ENCODE measurements around the gene PKIB. TPM values are rescaled to one million over a fixed set of nuclear protein-coding genes. Genes with fewer than 3 reads are reported as not detected.

The PKIB gene
- total RNA-seq, 2 donors from 2014 or later, result 1.2 TPM; not detected in 1

- H3K9me3 ChIP-seq (ENCODE audit: control insufficient read depth, low read length, poor library complexity, severe bottlenecking), result no peaks in the 10 kb centered on the region
- DNase-seq (no peak), ATAC-seq (no peak)
- Mint-ChIP-seq H3K36me3 (ENCODE audit: low read depth) (no peaks in the 10 kb centered on the region), H3K4me3 (no peak overlapping the region), H3K4me1 (no peaks in the 10 kb centered on the region), H3K27me3 (peaks cover 7% of the 10 kb centered on the region), H3K27ac (no peak overlapping the region)
Measured at GRCh38 chr6:122709922-122710512, 99.8 kb downstream of the PKIB start.

- ATAC-seq (no peak), DNase-seq (no peak)
- H3K36me3 Mint-ChIP-seq (ENCODE audit: low read depth), result no peaks in the 10 kb centered on the region
- no peak overlapping the region for H3K27ac Mint-ChIP-seq
- H3K4me3 Mint-ChIP-seq, result no peak overlapping the region
- H3K4me1 Mint-ChIP-seq, result no peaks in the 10 kb centered on the region
- peaks cover 7% of the 10 kb centered on the region for H3K27me3 Mint-ChIP-seq
- H3K9me3 ChIP-seq (ENCODE audit: control insufficient read depth, low read length, poor library complexity, severe bottlenecking), result no peaks in the 10 kb centered on the region
Measured at GRCh38 chr6:122710908-122711635, 100.9 kb downstream of the PKIB start.

GRCh38 chr6:122712093-122712447 lies 101.9 kb downstream of the PKIB start:
- no peaks in the 10 kb centered on the region for H3K4me1 Mint-ChIP-seq
- no peaks in the 10 kb centered on the region for H3K36me3 Mint-ChIP-seq (ENCODE audit: low read depth)

GRCh38 chr6:122712448-122713137 lies 102.4 kb downstream of the PKIB start:
- no peak overlapping the region for H3K27ac Mint-ChIP-seq
- no peaks in the 10 kb centered on the region for H3K9me3 ChIP-seq (ENCODE audit: control insufficient read depth, low read length, poor library complexity, severe bottlenecking)
- DNase-seq (no peak), ATAC-seq (no peak)
- peaks cover 7% of the 10 kb centered on the region for H3K27me3 Mint-ChIP-seq
- H3K36me3 Mint-ChIP-seq (ENCODE audit: low read depth), result no peaks in the 10 kb centered on the region
- H3K4me3 Mint-ChIP-seq, result no peak overlapping the region
- H3K4me1 Mint-ChIP-seq, result no peaks in the 10 kb centered on the region

More at GRCh38 chr6:122712093-122712447, 101.9 kb downstream of the PKIB start:
- ATAC-seq (no peak), DNase-seq (no peak)
- no peak overlapping the region for H3K27ac Mint-ChIP-seq
- peaks cover 7% of the 10 kb centered on the region for H3K27me3 Mint-ChIP-seq
- no peaks in the 10 kb centered on the region for H3K9me3 ChIP-seq (ENCODE audit: control insufficient read depth, low read length, poor library complexity, severe bottlenecking)
- no peak overlapping the region for H3K4me3 Mint-ChIP-seq

- no peak overlapping the region for H3K4me3 Mint-ChIP-seq
- no peak overlapping the region for H3K27ac Mint-ChIP-seq
- peaks cover 2% of the 10 kb centered on the region for H3K27me3 Mint-ChIP-seq
- no peaks in the 10 kb centered on the region for H3K9me3 ChIP-seq (ENCODE audit: control insufficient read depth, low read length, poor library complexity, severe bottlenecking)
- ATAC-seq (no peak), DNase-seq (no peak)
- no peaks in the 10 kb centered on the region for H3K36me3 Mint-ChIP-seq (ENCODE audit: low read depth)
- no peaks in the 10 kb centered on the region for H3K4me1 Mint-ChIP-seq
Measured at GRCh38 chr6:122713138-122713537, 102.9 kb downstream of the PKIB start.

- DNase-seq, result no peak
- no peak overlapping the region for H3K27ac Mint-ChIP-seq
- H3K4me3 Mint-ChIP-seq, result no peak overlapping the region
- no peaks in the 10 kb centered on the region for H3K36me3 Mint-ChIP-seq (ENCODE audit: low read depth)
- H3K4me1 Mint-ChIP-seq, result no peaks in the 10 kb centered on the region
- no peak for ATAC-seq
- H3K9me3 ChIP-seq (ENCODE audit: control insufficient read depth, low read length, poor library complexity, severe bottlenecking), result no peaks in the 10 kb centered on the region
- H3K27me3 Mint-ChIP-seq, result no peaks in the 10 kb centered on the region
Measured at GRCh38 chr6:122714059-122714458, 103.9 kb downstream of the PKIB start.

- Mint-ChIP-seq H3K27ac (no peak overlapping the region), H3K4me1 (no peaks in the 10 kb centered on the region), H3K36me3 (ENCODE audit: low read depth) (no peaks in the 10 kb centered on the region), H3K27me3 (no peaks in the 10 kb centered on the region), H3K4me3 (no peak overlapping the region)
- no peaks in the 10 kb centered on the region for H3K9me3 ChIP-seq (ENCODE audit: control insufficient read depth, low read length, poor library complexity, severe bottlenecking)
- DNase-seq, result no peak
- no peak for ATAC-seq
Measured at GRCh38 chr6:122715725-122716124, 105.5 kb downstream of the PKIB start.

GRCh38 chr6:122717350-122717749 lies 107.1 kb downstream of the PKIB start:
- Mint-ChIP-seq H3K4me3 (no peak overlapping the region), H3K4me1 (no peaks in the 10 kb centered on the region), H3K27ac (no peak overlapping the region), H3K36me3 (ENCODE audit: low read depth) (no peaks in the 10 kb centered on the region), H3K27me3 (no peaks in the 10 kb centered on the region)
- no peaks in the 10 kb centered on the region for H3K9me3 ChIP-seq (ENCODE audit: control insufficient read depth, low read length, poor library complexity, severe bottlenecking)
- no peak for DNase-seq
- no peak for ATAC-seq

GRCh38 chr6:122718616-122719015 lies 108.4 kb downstream of the PKIB start:
- ATAC-seq (no peak), DNase-seq (no peak)
- Mint-ChIP-seq H3K4me3 (no peak overlapping the region), H3K36me3 (ENCODE audit: low read depth) (no peaks in the 10 kb centered on the region), H3K27ac (no peak overlapping the region), H3K4me1 (no peaks in the 10 kb centered on the region), H3K27me3 (no peaks in the 10 kb centered on the region)
- H3K9me3 ChIP-seq (ENCODE audit: control insufficient read depth, low read length, poor library complexity, severe bottlenecking), result no peaks in the 10 kb centered on the region

- Mint-ChIP-seq H3K4me1 (no peaks in the 10 kb centered on the region), H3K27ac (no peak overlapping the region), H3K36me3 (ENCODE audit: low read depth) (no peaks in the 10 kb centered on the region), H3K4me3 (no peak overlapping the region), H3K27me3 (no peaks in the 10 kb centered on the region)
- DNase-seq (no peak), ATAC-seq (no peak)
- no peaks in the 10 kb centered on the region for H3K9me3 ChIP-seq (ENCODE audit: control insufficient read depth, low read length, poor library complexity, severe bottlenecking)
Measured at GRCh38 chr6:122719176-122719575, 109.0 kb downstream of the PKIB start.

- no peak overlapping the region for H3K4me3 Mint-ChIP-seq
- DNase-seq (no peak), ATAC-seq (no peak)
- no peak overlapping the region for H3K27ac Mint-ChIP-seq
- H3K4me1 Mint-ChIP-seq, result no peaks in the 10 kb centered on the region
- no peaks in the 10 kb centered on the region for H3K9me3 ChIP-seq (ENCODE audit: control insufficient read depth, low read length, poor library complexity, severe bottlenecking)
- peaks cover 4% of the 10 kb centered on the region for H3K27me3 Mint-ChIP-seq
- H3K36me3 Mint-ChIP-seq (ENCODE audit: low read depth), result no peaks in the 10 kb centered on the region
Measured at GRCh38 chr6:122722746-122723145, 112.5 kb downstream of the PKIB start.

- DNase-seq (no peak), ATAC-seq (no peak)
- no peaks in the 10 kb centered on the region for H3K9me3 ChIP-seq (ENCODE audit: control insufficient read depth, low read length, poor library complexity, severe bottlenecking)
- no peaks in the 10 kb centered on the region for H3K4me1 Mint-ChIP-seq
- no peak overlapping the region for H3K4me3 Mint-ChIP-seq
- H3K27ac Mint-ChIP-seq, result no peak overlapping the region
- no peaks in the 10 kb centered on the region for H3K36me3 Mint-ChIP-seq (ENCODE audit: low read depth)
- peaks cover 10% of the 10 kb centered on the region for H3K27me3 Mint-ChIP-seq
Measured at GRCh38 chr6:122726649-122727048, 116.4 kb downstream of the PKIB start.

GRCh38 chr6:122727244-122727643 lies 117.0 kb downstream of the PKIB start:
- no peaks in the 10 kb centered on the region for H3K36me3 Mint-ChIP-seq (ENCODE audit: low read depth)
- no peak overlapping the region for H3K27ac Mint-ChIP-seq
- H3K27me3 Mint-ChIP-seq, result peaks cover 10% of the 10 kb centered on the region
- no peaks in the 10 kb centered on the region for H3K9me3 ChIP-seq (ENCODE audit: control insufficient read depth, low read length, poor library complexity, severe bottlenecking)
- H3K4me1 Mint-ChIP-seq, result no peaks in the 10 kb centered on the region
- DNase-seq, result no peak
- no peak overlapping the region for H3K4me3 Mint-ChIP-seq
- no peak for ATAC-seq

Measured in T-helper 17 cell (primary cell).